ENCODE measurements around the gene PSMC6.

Gene PSMC6

GRCh38 chr14:52729925-52730708 is 23.1 kb downstream of the PSMC6 start, which contains the start of gene STYX:
STYX (plus strand) TSS chr14:52730166; CDS start chr14:52730475, 309 bp downstream.
- in situ Hi-C loops (cut with HindIII; ENCODE audit: low sequenced_read_pairs), result no loop called here
- peak; percentile 99 for DNase-seq (ENCODE audit: low read depth, low spot score)
- TF ChIP-seq, protein P1, sequence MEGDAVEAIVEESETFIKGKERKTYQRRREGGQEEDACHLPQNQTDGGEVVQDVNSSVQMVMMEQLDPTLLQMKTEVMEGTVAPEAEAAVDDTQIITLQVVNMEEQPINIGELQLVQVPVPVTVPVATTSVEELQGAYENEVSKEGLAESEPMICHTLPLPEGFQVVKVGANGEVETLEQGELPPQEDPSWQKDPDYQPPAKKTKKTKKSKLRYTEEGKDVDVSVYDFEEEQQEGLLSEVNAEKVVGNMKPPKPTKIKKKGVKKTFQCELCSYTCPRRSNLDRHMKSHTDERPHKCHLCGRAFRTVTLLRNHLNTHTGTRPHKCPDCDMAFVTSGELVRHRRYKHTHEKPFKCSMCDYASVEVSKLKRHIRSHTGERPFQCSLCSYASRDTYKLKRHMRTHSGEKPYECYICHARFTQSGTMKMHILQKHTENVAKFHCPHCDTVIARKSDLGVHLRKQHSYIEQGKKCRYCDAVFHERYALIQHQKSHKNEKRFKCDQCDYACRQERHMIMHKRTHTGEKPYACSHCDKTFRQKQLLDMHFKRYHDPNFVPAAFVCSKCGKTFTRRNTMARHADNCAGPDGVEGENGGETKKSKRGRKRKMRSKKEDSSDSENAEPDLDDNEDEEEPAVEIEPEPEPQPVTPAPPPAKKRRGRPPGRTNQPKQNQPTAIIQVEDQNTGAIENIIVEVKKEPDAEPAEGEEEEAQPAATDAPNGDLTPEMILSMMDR (IDR thresholded peaks at IDR 0.05; ENCODE audit: low read depth, low read length), result no peak
- H3K4me3 ChIP-seq (ENCODE audit: low read depth, low read length), result peak within 1 kb of the TSS; percentile 98

DNA sequence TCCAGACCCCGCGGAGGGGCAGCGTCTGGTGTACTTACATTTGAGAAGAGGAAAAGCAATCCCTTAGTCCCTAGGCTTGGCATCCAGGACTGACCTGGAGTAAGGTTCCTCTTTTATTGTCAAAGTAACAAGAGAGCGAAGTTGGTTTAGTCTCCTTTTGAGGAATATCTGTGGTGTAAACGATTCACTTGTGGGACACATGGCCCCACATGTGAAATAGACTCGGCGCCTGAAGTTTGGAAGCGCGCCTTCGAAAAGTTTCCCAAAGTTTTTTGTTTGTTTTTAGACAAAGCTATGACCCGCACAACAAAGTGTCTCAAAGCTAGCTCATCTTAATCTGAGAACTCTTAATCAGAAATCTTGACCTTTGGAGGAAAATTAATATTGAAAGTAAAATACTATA is 23.7 kb downstream of the PSMC6 start:
- peak overlapping the region; percentile 98 for H3K4me3 ChIP-seq (ENCODE audit: low read depth, low read length)
- DNase-seq (ENCODE audit: low read depth, low spot score), result peak; percentile 31
- in situ Hi-C loops (cut with HindIII; ENCODE audit: low sequenced_read_pairs), result no loop called here
- TF ChIP-seq, protein P1 (IDR thresholded peaks at IDR 0.05; ENCODE audit: low read depth, low read length), result no peak

- no peak overlapping the region for H3K4me3 ChIP-seq (ENCODE audit: low read depth, low read length)
- no peak for DNase-seq (ENCODE audit: low read depth, low spot score)
- in situ Hi-C loops (cut with HindIII; ENCODE audit: low sequenced_read_pairs), result no loop called here
- TF ChIP-seq, protein P1 (IDR thresholded peaks at IDR 0.05; ENCODE audit: low read depth, low read length), result no peak
These were observed 26.8 kb downstream of the PSMC6 start for GRCh38 chr14:52733824-52734223.

DNA sequence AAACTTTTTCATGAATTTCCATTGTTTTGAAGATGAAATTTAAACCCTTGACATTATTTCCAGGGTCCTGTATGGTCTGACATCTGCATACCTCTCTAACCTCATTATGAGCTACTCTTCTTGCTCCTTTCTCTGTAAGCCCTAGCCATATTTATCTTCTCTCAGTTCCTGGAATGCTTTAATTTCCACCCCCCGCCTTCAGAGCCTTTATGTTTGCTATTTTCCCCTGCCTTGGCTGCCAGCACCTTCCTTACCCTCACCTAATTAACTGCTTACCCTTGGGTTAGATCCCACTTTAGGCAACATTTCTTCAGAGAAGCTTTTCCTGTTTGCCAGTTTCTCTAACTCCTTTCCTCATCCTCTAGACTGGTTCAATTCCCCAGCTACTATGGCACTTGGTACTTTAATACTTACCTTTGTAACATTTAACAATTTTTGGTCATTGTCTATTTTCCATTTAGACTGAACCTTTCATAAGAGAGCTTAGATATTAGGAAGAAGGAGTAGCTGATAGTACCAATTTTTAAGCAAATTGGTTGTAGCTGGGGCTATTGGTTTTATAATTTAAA is 29.0 kb downstream of the PSMC6 start:
- TF ChIP-seq, protein P1 (IDR thresholded peaks at IDR 0.05; ENCODE audit: low read depth, low read length), result no peak
- in situ Hi-C loops (cut with HindIII; ENCODE audit: low sequenced_read_pairs), result no loop called here
- no peak overlapping the region for H3K4me3 ChIP-seq (ENCODE audit: low read depth, low read length)
- peak; percentile 7 for DNase-seq (ENCODE audit: low read depth, low spot score)

DNA sequence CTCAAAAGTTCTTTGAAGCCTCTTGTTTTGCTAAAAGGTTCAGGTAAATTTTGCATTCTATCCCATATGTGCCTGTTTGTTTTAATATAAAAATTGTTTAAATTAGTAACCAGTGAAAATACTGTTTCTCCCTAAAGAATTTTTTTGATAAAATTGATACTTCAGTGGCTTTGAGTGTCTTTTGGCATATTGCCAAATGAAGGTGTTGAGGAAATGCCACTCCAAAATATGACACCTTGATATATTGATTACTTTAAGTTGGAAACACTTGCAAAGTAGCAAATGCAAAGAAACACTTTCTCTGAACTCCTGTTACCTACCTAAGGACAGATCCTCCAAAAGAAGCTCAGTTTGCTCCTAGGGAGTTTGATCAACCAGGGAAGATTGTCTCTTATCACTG is 31.4 kb downstream of the PSMC6 start:
- TF ChIP-seq, protein P1 (IDR thresholded peaks at IDR 0.05; ENCODE audit: low read depth, low read length), result no peak
- H3K4me3 ChIP-seq (ENCODE audit: low read depth, low read length), result no peak overlapping the region
- in situ Hi-C loops (cut with HindIII; ENCODE audit: low sequenced_read_pairs), result no loop called here
- no peak for DNase-seq (ENCODE audit: low read depth, low spot score)

DNA sequence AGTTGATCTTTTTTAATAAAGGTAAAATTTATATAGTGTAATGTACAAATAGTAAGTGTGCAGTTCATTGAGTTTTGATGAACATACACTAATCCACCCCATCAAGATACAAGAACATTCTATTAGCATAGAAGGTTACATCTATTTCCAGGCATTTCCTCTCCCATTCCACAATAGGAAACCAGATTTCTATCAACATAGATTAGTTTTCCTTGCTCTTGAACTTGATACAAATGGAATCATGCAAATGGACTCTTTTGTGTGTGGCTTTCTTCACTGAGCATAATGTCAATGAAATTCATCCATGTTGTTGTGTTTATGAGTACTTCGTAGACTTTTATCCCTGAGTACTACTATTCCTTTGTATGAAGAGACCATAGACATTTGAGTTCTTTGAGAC is 33.8 kb downstream of the PSMC6 start:
- in situ Hi-C loops (cut with HindIII; ENCODE audit: low sequenced_read_pairs), result no loop called here
- TF ChIP-seq, protein P1 (IDR thresholded peaks at IDR 0.05; ENCODE audit: low read depth, low read length), result no peak
- H3K4me3 ChIP-seq (ENCODE audit: low read depth, low read length), result no peak overlapping the region
- DNase-seq (ENCODE audit: low read depth, low spot score), result no peak

Measured in astrocyte of the spinal cord (primary cell).